ENCODE data around the gene SPATS1.

Gene SPATS1, protein sequence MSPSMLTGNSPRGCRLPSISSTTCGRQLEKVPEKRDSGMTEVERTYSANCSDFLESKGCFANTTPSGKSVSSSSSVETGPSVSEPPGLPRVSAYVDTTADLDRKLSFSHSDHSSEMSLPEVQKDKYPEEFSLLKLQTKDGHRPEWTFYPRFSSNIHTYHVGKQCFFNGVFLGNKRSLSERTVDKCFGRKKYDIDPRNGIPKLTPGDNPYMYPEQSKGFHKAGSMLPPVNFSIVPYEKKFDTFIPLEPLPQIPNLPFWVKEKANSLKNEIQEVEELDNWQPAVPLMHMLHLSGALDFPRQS

DNA sequence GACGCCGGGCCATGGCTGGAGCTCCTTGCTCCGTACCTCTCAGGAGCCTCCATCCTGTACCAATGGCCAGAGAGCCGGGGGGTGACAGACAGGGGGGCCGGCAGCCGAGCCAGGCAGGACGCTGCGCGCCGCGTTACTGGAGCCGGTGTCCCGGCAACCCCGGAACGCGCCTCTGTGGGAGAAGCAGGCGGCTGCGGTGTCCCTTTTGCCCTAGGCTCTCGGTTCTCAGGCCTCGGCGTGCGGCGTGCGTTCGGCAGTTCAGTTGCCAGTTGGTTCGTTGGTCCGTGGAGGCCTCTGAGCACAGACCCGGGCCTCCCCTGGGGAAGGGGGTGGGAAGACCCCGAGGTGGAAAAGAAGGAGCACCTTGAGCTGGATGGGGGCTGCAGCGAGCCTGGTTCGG is at the start of gene SPATS1:
TSS of gene SPATS1 (plus strand) at position 162 of the 400 bp plus-strand sequence. CDS start 446 bp downstream, outside the sequence.
- in situ Hi-C loops (cut with HindIII; ENCODE audit: low pct_ligation_motif_present, low pct_unique_long_range_greater_than_20kb, low sequenced_read_pairs): no loop called here
- no peak for DNase-seq

DNA sequence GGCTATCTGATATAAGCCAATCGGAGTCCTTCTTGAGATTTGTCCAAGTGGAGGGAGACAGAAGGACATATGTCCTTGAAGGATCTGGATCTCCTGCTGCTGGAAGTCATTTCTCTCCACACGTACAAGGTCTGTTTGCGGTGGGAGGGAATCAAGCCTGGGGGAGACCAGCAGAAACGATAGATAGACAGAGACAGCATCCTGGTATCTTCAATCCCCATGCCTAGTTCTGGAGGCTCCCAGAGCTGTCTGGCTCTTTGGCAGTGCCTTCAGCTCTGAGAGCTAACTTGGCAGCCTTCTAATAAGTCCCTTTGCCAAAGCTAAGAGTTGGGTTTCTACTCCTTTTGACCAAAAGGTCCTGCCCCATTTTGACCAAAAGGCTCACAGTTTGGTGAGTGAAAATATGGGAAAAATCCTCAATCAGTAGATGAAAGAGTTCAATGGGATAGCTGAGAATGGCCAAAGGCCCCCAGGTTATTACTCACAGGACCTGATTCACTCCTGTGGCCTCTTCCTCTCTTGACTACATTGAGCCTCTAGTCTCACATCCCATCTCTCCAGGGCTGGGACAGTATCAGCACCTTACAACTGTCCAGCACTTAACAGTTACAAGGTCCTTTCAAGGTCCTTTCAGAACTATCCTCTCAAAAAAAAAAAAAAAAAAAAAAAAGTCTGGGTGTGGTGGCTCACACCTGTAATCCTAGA is 49.6 kb upstream of the SPATS1 start:
- DNase-seq: no peak
- in situ Hi-C loops (cut with HindIII; ENCODE audit: low pct_ligation_motif_present, low pct_unique_long_range_greater_than_20kb, low sequenced_read_pairs): no loop called here

DNA sequence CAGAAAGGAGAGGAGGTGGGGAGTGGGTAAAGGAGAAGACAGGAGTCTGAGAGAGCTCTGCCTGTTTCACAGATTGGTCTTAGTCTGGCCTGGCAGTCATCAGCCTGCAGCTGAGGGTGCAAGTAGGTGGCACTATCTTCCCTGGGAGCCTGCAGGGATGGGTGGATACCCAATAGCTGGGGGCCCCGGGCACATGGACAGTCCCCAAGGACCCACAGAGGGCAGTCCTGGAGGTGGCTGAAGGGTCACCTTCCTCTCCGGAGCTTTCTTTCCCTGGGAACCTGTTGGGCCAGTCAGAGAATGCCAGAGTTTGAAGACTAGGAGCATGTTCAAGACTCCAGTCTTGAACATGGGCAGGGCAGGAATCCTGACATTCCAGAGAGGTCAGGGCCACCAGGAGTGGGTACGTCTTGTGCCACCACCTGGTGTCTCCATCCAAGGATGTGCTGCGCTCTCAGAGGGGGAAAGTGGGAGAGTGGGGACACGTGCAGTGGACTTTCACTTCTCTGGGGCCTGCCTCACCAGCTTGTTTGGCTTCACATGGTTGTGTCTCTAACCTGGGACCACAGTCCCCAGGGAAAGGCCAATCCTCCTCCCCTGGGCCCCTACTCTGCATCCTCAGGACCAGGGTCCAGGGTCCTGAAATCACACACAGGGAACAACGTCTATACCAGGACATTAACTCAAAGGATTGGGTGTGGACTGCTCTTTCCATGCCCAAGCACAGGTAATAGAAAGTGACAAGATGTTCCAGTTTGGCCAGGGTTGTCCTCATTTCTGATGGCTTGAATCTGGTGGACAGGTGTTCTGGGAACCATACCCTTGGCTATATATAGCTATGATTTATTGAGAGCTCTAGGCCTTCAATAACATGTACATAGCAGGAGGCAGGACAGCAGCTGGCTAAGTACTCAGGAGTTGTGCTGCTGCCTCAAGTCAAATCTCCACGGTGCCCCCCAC is 47.3 kb upstream of the SPATS1 start:
- in situ Hi-C loops (cut with HindIII; ENCODE audit: low pct_ligation_motif_present, low pct_unique_long_range_greater_than_20kb, low sequenced_read_pairs): no loop called here
- no peak for DNase-seq

DNA sequence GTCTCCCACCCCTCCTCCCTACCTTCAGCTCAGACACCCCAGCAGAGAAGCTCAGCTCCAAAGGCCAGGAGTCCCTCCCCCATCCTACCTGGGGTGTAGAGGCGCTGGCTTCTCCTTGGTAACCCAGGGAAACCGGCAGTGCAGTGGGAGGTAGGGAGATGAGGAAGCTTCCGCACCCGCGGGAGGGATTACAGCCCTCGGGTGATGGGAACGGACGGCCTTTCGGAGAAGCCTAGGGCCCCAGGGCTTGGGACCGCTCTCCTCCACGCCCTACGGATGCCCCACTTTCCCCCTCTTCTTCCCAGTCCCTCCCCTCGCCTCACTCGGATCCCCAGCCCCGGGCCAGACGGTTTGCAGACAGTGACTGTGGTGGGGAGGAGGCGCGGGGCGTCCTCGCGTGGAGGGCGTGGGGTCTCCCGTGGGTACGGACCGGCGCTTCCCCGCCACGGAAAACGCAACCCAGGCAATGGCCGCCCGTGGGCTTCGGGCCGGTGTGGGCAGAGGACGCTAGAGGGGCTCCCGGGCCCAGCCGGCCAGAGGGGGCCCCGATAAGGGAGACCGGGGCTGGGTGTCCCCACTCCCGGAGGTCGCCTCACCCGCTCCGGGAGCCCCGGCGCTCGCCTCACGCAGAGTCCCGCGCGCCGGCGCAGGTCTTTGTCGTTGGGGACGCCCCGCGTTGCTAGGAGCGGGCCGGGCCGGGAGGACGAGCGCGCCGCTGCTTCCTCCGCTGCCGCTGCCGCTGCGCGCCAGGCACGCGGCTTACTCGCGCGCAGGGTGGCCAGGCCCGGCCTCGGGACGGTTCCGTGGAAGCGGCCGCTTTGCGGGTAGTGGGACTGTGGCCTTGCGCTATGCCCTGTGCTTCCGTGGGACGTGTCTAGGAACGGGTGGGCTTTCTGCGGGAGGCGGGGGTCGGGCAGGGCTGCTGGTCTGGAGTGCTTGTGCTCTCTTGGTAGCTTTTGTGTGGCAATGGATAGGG is 45.1 kb upstream of the SPATS1 start:
- DNase-seq: peak; percentile 17
- in situ Hi-C loops (cut with HindIII; ENCODE audit: low pct_ligation_motif_present, low pct_unique_long_range_greater_than_20kb, low sequenced_read_pairs): no loop called here

DNA sequence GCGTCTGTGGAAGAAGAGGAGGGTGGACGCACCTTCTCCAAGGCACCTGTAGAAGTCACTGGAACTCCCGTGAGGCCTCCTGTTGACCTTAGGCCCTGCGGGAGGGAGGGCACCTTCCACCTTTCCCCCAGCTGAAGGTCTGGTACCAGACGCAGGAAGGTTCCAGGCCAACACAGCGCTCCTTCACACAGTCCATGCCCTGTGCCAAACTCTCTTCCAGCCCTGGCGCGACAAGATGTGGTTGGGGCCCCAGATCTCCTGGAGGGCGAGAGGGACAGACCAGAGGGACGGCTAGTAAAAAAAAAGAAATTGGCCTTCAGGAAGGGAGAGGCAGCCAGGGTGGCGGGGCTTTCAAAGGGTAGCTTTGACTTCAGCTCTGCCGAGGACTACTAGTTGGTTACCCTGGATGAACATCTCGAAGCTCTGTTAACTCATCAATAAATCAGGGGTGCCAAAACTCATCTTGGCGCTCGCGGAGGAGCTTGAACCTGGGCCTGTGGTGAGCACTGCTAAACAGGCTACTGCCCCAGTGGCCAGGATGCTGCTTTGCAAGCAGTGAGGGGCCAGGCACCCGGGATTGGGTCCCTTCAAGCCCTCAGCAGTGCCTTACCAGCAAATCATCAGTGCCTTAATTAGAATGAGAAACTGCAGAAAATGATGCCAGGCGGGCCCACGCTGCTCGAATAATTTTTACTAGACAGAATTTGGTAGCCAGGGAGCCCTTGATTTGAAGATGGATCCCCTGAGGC is 44.2 kb upstream of the SPATS1 start:
- no peak for DNase-seq
- in situ Hi-C loops (cut with HindIII; ENCODE audit: low pct_ligation_motif_present, low pct_unique_long_range_greater_than_20kb, low sequenced_read_pairs): no loop called here

DNA sequence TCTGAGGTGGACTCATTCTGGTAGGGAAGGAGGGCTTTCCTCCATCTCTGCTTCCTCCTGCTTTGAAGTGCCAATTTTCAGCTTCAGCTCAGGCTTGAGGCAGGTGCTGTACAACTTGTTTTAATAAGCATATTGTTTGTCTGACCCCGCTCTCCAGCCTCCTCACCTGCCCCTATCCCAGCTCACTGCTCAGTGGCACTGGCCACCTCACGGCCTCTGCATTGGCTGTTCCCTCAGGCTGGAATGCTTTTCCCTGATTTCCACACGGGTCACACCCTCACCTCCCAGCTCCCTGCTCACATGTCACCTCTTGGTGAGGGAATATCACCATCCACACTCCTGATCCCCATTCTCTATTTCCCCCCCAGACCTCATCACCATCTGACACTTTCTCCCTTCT is 43.6 kb upstream of the SPATS1 start:
- in situ Hi-C loops (cut with HindIII; ENCODE audit: low pct_ligation_motif_present, low pct_unique_long_range_greater_than_20kb, low sequenced_read_pairs): no loop called here
- no peak for DNase-seq

DNA sequence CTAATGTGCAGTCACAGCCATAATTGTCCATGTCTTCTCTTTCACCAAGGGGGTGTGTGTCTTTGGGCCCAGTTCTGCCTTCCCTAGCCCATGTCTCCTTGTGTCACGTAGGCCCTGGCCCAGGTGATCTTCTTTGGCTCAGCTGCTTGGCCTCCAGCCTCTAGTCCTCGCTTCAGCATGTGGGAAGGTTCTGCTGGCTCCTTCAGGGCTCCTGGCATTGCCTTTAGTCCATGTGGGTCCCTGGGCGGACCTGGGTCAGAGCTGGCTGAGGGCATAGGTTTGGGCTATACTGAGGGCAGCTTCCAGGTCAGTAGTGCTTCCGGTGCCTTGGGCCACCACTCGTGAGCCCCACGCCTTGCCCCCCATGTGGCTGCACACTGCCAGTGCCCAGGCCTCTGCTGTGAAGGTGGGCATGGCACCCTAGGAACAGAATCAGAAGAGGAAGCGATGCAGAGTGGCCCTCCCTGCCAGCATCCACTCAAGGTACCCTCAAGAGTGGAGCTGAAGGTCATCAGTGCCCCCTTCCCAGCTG is 42.1 kb upstream of the SPATS1 start:
- DNase-seq: no peak
- in situ Hi-C loops (cut with HindIII; ENCODE audit: low pct_ligation_motif_present, low pct_unique_long_range_greater_than_20kb, low sequenced_read_pairs): no loop called here

DNA sequence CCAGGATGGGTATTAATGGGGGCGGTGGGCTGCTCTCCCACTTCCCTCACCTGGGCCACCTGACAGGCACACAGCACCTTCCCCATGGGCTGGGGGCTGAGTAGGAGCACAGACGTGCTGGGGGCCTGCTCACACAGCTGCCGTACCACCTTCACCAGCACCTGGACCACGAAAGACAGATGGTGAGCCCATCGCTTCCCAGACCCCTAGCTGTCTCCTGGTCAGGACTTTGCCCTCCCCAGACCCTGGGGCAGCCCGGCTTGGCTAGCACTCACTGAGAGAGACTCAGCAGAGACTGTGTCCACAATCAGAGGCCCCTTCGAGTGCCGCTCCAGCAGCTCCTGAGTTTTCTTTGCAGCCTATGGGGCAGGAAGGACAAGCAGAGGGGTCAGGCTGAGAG is 41.3 kb upstream of the SPATS1 start:
- in situ Hi-C loops (cut with HindIII; ENCODE audit: low pct_ligation_motif_present, low pct_unique_long_range_greater_than_20kb, low sequenced_read_pairs): no loop called here
- DNase-seq: no peak

DNA sequence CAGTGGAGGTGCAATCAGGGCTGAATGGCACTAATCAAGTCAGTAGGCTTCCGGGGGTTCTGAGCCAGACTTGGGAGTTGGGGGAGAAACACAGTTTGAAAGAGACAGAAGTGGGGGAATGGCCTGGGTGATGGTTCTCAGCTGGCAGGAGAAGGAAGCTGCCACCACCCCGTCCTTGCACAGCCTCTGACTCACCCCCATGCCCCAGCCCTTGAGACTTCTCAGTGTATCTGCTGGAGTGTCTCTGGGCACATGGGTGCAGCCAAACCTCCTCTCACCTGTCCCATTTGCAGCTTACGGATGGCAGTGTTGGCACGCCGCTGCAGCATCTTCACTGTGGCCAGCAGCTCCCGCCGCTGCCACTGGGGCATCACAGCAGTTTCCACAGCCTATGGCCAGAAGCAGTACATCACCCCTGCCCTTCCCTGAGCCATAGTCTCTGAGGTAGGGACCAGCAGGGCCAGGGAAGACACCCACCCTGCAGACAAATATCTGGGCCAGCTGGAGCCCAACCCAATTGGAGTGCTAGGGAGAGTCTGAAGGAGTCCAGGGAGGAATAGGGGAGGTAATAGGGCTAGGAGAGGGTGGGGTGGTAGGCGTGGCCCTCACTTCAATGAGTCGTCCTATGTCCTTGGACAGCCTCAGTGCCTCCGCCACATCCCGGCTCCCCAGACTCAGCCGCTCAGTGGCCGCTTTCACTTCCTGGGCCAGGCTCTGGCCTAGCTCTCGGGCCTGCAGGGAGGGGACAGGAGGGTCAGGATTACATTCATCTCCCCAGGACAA is 40.5 kb upstream of the SPATS1 start:
- in situ Hi-C loops (cut with HindIII; ENCODE audit: low pct_ligation_motif_present, low pct_unique_long_range_greater_than_20kb, low sequenced_read_pairs): no loop called here
- DNase-seq: no peak

DNA sequence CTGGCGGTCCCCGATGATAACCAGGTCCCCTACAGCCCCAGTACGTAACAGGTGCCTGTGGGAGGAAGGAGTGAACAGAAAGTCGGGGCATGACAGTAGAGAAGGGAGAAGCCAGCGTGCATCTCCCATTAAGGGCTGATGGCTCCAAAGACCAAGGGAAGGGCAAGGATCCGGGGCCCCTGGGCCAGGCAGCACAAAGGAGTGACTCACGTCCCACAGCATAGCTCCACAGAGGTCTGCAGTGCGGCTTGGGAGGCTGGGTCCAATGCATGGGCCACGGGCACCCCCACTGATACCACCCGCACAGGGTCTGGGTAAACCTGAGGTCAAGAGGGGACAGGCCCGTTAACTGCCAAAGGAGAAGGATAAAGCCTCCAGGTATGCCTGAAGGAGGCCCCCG is 39.6 kb upstream of the SPATS1 start:
- DNase-seq: no peak
- in situ Hi-C loops (cut with HindIII; ENCODE audit: low pct_ligation_motif_present, low pct_unique_long_range_greater_than_20kb, low sequenced_read_pairs): no loop called here

DNA sequence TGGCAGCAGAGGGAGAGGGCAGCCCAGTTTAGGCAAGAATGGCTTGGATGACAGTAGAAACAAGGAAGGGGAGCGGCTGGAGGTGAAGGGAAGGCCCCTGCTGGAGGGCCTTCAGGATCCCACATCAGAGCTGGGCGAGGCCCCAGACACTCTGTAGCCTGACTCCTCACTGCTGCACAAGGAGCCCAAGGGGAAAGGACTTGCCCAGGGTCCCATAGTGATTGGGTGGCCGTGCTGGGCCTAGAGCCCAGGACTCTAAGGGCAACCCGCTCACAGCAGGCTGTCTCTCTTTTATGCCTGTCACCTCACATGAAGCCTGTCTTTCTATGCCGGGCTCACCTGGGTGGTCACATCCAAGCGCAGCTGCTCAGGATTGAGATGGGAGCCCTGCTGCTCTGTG is 38.6 kb upstream of the SPATS1 start:
- DNase-seq: no peak
- in situ Hi-C loops (cut with HindIII; ENCODE audit: low pct_ligation_motif_present, low pct_unique_long_range_greater_than_20kb, low sequenced_read_pairs): no loop called here

DNA sequence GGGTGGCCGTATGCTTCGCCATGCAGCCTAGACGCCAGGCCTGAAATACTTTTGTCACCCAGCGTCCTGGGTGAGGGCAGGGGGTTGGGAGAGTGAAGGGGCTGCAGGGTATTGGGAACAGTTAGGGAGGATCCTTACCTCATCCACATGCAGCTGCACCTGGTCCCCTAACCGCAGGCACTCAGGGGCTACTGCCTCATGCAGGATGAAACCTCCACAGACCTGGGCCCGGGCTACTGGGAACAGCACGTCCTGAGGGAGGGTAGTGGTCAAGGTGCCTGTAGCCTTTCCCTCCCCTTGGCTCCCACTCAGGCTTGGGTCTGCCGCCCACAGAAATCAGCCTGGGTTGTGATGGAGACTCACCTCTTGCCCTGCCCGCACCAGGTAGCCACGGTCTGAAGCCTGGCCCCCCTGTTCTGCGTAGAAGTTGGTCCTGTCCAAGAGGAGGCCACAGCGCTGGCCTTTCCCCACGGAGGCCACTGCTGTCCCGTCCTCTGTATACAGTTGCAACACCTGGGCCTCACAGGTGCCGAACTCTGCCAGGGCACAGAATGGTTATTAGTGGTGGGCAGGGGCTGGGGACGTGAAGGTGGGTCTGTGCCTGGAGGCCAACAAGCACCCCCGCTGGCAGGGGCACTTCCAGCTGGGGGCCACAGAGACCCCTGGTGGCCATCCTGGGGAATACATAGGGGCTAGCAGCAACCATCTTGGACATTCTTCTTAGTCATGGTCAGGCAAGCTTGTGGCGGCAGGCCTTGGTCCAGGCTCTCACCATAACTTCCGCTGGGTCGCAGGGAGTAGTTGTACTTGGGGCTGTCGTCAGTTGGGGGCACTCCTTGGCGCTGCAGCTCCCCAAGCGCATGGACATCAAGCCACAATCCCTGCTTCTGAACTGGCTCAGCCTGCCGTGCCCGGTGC is 37.9 kb upstream of the SPATS1 start:
- in situ Hi-C loops (cut with HindIII; ENCODE audit: low pct_ligation_motif_present, low pct_unique_long_range_greater_than_20kb, low sequenced_read_pairs): no loop called here
- DNase-seq: peak; percentile 40

DNA sequence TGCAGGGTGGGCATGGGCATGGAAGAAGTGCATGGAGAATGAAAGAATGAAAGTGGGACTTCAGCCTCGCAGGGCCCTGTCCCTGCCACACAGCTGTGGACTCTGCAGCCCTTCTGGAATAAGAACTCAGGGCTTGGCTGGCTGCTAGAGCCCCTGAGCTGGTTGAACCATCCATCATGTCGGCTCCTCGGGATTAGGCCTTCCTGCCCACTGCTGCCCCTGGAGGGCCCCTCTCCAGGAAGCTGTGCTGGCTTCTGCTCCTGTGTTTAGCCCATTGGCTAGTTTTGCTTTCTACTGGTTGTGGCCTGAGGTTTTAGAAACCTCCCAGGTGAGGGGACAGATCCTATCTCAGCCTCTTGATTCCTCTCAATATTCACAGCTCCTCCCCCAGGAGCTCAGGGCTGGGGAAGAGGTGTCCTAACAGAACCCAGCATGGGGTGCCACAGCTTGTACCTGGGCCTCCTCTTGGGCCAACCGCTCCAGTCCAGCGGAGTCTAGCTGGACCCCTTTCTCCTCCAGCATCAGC is 37.2 kb upstream of the SPATS1 start:
- in situ Hi-C loops (cut with HindIII; ENCODE audit: low pct_ligation_motif_present, low pct_unique_long_range_greater_than_20kb, low sequenced_read_pairs): no loop called here
- DNase-seq: no peak

DNA sequence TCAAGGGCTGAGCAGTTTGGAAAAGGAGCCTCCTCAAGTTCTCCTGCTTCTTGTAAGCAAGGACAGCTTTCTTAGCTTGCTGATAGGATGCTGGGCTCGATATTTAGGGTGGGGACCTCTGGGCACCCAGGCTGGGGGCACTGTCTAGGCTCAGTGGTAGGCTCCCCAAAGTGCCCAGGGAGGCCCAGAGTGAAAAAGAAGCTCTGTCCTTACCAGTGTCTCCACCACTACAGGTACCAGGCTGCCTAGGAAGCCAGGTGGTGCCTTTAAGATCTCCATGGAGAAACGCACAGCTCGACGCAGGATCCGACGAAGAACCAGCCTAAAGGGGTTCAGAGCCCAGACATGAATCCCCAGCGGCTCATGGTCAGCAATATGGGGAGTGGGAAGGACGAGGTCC is 35.7 kb upstream of the SPATS1 start:
- no peak for DNase-seq
- in situ Hi-C loops (cut with HindIII; ENCODE audit: low pct_ligation_motif_present, low pct_unique_long_range_greater_than_20kb, low sequenced_read_pairs): no loop called here

DNA sequence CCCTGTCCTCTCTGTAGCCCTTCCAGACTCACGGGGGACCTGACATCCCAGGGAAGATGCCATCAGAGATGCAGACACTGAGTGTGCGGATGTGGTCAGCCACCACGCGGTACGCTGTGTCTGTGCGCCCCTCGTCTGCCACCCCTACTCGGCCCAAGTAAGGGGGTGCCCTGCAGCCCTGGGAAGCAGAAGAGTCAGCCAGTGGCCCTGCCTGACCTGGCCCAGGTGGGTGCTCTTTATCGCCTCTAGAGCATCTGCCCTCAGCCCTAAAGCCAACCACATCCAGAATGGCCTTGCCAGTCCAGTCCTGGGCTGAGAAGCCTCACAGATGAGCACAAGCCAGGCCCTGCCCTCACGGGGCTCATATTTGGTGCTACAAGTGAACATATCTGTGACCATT is 35.2 kb upstream of the SPATS1 start:
- no peak for DNase-seq
- in situ Hi-C loops (cut with HindIII; ENCODE audit: low pct_ligation_motif_present, low pct_unique_long_range_greater_than_20kb, low sequenced_read_pairs): no loop called here
